ENCODE results near the gene C9orf153. TPM values are rescaled to one million over a fixed set of nuclear protein-coding genes. Genes with fewer than 3 reads are reported as not detected.

C9orf153 gene
- polyA plus RNA-seq, 1 donor from 2014 or later: not detected

DNA sequence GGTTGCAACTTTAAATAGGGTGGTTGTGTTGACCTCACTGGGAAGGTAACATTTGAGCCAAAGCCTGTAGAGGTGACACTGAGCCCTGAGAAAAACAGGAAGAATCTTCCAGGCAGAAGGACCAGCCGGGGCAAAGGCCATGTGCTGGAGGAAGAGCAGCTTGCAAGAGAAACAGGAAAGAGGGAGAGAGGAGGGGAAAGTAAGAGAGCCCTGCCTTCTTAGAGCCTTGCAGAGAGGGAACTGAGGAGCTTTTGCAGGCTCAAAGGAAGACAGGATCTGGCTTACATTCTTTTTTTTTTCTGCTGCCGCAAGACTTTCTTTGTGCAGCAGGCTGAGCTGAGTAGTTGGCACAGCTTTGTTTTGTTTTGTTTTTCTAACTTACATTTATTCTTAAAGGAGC lies 17.4 kb downstream of the C9orf153 start:
- Histone ChIP-seq H2AFZ (ENCODE audit: low read depth, low read length) (no peak overlapping the region), H3K27ac (ENCODE audit: low read length) (no peak overlapping the region)

DNA sequence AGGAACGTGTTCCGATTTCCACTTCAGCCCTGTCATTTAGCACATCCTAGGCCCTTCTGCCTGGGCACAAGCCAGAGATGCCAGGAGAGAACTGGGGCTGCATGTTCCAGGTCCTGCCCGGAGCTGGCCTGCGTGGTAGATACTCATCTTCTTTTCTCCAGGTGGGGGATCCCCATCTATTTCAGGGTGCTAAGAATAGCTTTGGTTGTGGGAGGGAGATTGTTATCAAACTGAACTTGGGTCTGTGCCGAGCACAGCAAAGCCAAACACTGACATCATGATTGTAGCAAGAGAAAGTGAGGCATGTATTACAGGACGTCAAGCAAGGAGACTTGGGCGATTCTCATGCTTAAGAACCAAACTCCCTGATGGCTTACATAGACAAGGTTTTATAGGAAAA lies 18.2 kb downstream of the C9orf153 start:
- Histone ChIP-seq H3K36me3 (ENCODE audit: insufficient read depth, low read length) (no peaks in the 10 kb centered on the region), H3K9ac (ENCODE audit: low read length) (no peak overlapping the region), H3K79me2 (replicated peaks; ENCODE audit: insufficient read depth, low read length) (no peaks in the 10 kb centered on the region), H3K4me3 (ENCODE audit: low read length) (no peak overlapping the region), H3K27me3 (ENCODE audit: insufficient read depth, low read depth, low read length) (no peaks in the 10 kb centered on the region), H3K4me2 (ENCODE audit: low read length) (no peak overlapping the region), H3K9me2 (ENCODE audit: insufficient read depth, low read length) (no peaks in the 10 kb centered on the region), H2AFZ (ENCODE audit: low read depth, low read length) (no peak overlapping the region), H3F3A (ENCODE audit: insufficient read depth, low read length, poor library complexity, severe bottlenecking) (no peaks in the 10 kb centered on the region), H4K20me1 (ENCODE audit: insufficient read depth) (no peaks in the 10 kb centered on the region), H3K27ac (ENCODE audit: low read length) (no peak overlapping the region), H3K9me3 (ENCODE audit: low read length) (no peaks in the 10 kb centered on the region)
- TF ChIP-seq MXI1 (conservative IDR thresholded peaks at IDR 0.05; ENCODE audit: poor library complexity, severe bottlenecking) (no peak), TAF1 (IDR thresholded peaks at IDR 0.05; ENCODE audit: low read depth) (no peak), SMC3 (conservative IDR thresholded peaks at IDR 0.05; ENCODE audit: poor library complexity) (no peak), POLR2AphosphoS5 (IDR thresholded peaks at IDR 0.05) (no peak), EP300 (conservative IDR thresholded peaks at IDR 0.05; ENCODE audit: poor library complexity, severe bottlenecking) (no peak)
- TF ChIP-seq, protein P1, sequence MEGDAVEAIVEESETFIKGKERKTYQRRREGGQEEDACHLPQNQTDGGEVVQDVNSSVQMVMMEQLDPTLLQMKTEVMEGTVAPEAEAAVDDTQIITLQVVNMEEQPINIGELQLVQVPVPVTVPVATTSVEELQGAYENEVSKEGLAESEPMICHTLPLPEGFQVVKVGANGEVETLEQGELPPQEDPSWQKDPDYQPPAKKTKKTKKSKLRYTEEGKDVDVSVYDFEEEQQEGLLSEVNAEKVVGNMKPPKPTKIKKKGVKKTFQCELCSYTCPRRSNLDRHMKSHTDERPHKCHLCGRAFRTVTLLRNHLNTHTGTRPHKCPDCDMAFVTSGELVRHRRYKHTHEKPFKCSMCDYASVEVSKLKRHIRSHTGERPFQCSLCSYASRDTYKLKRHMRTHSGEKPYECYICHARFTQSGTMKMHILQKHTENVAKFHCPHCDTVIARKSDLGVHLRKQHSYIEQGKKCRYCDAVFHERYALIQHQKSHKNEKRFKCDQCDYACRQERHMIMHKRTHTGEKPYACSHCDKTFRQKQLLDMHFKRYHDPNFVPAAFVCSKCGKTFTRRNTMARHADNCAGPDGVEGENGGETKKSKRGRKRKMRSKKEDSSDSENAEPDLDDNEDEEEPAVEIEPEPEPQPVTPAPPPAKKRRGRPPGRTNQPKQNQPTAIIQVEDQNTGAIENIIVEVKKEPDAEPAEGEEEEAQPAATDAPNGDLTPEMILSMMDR (IDR thresholded peaks at IDR 0.05; ENCODE audit: poor library complexity, severe bottlenecking): no peak

More for the DNA sequence above, 17.4 kb downstream of the C9orf153 start:
- Histone ChIP-seq H3K79me2 (replicated peaks; ENCODE audit: insufficient read depth, low read length) (no peaks in the 10 kb centered on the region), H3K9ac (ENCODE audit: low read length) (no peak overlapping the region), H4K20me1 (ENCODE audit: insufficient read depth) (no peaks in the 10 kb centered on the region), H3K4me3 (ENCODE audit: low read length) (no peak overlapping the region), H3K36me3 (ENCODE audit: insufficient read depth, low read length) (no peaks in the 10 kb centered on the region), H3K4me2 (ENCODE audit: low read length) (no peak overlapping the region), H3K27me3 (ENCODE audit: insufficient read depth, low read depth, low read length) (no peaks in the 10 kb centered on the region), H3F3A (ENCODE audit: insufficient read depth, low read length, poor library complexity, severe bottlenecking) (no peaks in the 10 kb centered on the region), H3K9me2 (ENCODE audit: insufficient read depth, low read length) (no peaks in the 10 kb centered on the region), H3K9me3 (ENCODE audit: low read length) (no peaks in the 10 kb centered on the region)
- TF ChIP-seq TAF1 (IDR thresholded peaks at IDR 0.05; ENCODE audit: low read depth): no peak
- TF ChIP-seq POLR2AphosphoS5 (IDR thresholded peaks at IDR 0.05): no peak
- no peak for TF ChIP-seq RAD21 (conservative IDR thresholded peaks at IDR 0.05)

DNA sequence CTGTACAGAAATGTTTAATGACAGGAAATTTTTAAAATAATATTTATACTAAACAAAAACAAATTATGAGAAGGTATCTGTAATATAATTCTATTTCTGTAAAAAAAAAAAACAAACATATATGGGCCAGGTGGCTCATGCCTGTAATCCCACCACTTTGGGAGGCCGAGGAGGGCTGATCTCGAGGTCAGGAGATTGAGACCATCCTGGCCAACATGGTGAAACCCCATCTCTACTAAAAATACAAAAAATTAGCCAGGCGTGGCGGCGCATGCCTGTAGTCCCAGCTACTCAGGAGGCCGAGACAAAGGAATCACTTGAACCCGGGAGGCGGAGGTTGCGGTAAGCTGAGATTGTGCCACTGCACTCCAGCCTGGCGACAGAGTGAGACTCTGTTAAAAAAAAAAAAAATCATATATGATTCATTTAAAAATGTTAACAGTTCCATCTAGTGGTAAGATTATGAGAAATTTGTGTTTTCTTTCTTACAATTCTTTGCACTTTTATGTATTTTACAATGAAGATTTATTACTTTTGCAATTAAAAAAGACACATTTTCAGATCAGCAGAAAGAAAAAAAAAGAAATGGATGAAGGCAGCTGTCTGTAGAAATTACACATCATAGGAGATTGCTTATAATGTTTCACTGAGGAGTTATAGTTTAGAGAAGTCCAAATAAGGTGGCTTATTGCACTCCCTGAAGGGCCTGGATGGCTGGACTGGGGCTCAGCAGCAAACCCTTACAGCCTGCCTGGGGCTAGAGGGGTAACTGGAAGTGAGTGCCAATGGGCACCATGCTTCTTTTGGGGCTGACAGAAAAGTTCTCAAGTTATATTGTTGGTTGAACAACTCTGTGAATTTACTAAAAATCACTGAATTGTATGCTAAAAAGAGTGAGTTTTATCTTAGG lies 20.3 kb downstream of the C9orf153 start:
- Histone ChIP-seq H3K79me2 (replicated peaks; ENCODE audit: insufficient read depth, low read length) (no peaks in the 10 kb centered on the region), H3K27me3 (ENCODE audit: insufficient read depth, low read depth, low read length) (no peaks in the 10 kb centered on the region), H3K9ac (ENCODE audit: low read length) (no peak overlapping the region), H2AFZ (ENCODE audit: low read depth, low read length) (no peak overlapping the region), H3K36me3 (ENCODE audit: insufficient read depth, low read length) (no peaks in the 10 kb centered on the region), H3K4me3 (ENCODE audit: low read length) (no peak overlapping the region), H4K20me1 (ENCODE audit: insufficient read depth) (no peaks in the 10 kb centered on the region), H3K9me3 (ENCODE audit: low read length) (no peaks in the 10 kb centered on the region), H3K9me2 (ENCODE audit: insufficient read depth, low read length) (no peaks in the 10 kb centered on the region), H3K27ac (ENCODE audit: low read length) (no peak overlapping the region), H3K4me2 (ENCODE audit: low read length) (no peak overlapping the region), H3F3A (ENCODE audit: insufficient read depth, low read length, poor library complexity, severe bottlenecking) (no peaks in the 10 kb centered on the region)
- TF ChIP-seq SMC3 (conservative IDR thresholded peaks at IDR 0.05; ENCODE audit: poor library complexity) (peak; percentile 48), RAD21 (conservative IDR thresholded peaks at IDR 0.05) (peak; percentile 41), MXI1 (conservative IDR thresholded peaks at IDR 0.05; ENCODE audit: poor library complexity, severe bottlenecking) (no peak)
- TF ChIP-seq, protein P1 (IDR thresholded peaks at IDR 0.05; ENCODE audit: poor library complexity, severe bottlenecking): peak; percentile 55
